GM21447 (cell line): ENCODE results near the gene TSHZ3.

Experiments
- ATAC-seq: cut with Tn5 transposase; IDR thresholded peaks from one replicate; pipeline ENCODE4 v1.9.1; 2021; ENCODE audit not compliant: unreplicated experiment

TSHZ3 gene, protein sequence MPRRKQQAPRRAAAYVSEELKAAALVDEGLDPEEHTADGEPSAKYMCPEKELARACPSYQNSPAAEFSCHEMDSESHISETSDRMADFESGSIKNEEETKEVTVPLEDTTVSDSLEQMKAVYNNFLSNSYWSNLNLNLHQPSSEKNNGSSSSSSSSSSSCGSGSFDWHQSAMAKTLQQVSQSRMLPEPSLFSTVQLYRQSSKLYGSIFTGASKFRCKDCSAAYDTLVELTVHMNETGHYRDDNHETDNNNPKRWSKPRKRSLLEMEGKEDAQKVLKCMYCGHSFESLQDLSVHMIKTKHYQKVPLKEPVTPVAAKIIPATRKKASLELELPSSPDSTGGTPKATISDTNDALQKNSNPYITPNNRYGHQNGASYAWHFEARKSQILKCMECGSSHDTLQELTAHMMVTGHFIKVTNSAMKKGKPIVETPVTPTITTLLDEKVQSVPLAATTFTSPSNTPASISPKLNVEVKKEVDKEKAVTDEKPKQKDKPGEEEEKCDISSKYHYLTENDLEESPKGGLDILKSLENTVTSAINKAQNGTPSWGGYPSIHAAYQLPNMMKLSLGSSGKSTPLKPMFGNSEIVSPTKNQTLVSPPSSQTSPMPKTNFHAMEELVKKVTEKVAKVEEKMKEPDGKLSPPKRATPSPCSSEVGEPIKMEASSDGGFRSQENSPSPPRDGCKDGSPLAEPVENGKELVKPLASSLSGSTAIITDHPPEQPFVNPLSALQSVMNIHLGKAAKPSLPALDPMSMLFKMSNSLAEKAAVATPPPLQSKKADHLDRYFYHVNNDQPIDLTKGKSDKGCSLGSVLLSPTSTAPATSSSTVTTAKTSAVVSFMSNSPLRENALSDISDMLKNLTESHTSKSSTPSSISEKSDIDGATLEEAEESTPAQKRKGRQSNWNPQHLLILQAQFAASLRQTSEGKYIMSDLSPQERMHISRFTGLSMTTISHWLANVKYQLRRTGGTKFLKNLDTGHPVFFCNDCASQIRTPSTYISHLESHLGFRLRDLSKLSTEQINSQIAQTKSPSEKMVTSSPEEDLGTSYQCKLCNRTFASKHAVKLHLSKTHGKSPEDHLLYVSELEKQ

DNA sequence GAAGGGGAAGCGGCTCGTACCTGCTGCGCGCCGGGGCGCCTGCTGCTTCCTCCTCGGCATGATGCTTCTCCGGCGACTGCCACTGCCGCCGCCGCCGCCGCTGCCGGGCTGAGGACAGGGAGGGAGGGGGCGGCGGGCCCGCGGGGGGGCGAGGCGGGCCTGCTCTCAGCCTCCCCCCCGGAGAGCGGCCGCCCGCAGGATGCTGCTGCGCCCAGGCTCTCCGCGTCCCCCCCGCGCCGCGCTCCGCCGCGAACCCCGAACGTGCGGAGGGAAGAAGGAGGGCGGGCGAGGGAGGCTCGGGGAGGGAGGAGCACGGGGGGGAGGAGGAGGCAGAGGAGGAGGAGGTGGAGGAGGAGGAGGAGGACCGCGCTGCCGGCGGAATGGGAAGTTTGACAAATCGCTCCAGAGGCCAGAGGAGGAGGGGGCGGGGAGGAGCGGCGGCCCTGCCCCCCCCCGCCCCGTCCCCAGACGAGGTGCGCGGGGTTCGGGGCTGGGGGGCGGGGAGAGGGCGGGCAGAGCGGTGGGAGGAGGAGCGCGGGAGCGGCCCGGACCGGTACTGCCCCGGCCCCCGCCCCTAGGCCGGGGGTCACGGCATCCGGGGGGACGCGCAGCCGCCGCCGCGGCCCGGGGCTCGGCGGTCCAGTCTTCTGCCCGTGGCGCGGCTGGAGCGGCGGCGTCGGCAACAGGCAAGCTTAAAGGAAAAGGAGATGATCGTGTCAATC is at the start of gene TSHZ3:
TSHZ3 (minus strand) TSS at position 277 of the 722 bp plus-strand sequence; CDS start at position 60, 217 bp downstream.
- ATAC-seq: no peak

DNA sequence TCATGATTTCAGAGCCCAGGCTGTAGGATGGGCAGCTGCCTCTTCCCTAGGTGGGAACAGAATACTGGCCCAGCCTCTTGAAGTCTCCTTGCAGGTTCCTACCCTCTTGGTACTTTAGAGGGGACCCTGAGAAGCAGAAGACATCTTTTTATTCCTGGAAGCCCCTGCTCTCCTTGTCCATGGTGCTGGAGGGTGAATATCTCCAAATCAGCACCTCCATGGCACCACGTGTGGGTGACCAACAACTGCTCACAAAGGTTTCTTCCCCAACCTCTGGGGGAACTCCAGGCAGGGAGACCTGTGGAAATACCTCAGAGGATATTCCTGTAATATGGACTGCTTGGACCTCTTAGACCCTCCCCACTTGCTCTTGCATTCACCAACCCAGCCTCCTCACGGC is 48.1 kb upstream of the TSHZ3 start:
- ATAC-seq: no peak

DNA sequence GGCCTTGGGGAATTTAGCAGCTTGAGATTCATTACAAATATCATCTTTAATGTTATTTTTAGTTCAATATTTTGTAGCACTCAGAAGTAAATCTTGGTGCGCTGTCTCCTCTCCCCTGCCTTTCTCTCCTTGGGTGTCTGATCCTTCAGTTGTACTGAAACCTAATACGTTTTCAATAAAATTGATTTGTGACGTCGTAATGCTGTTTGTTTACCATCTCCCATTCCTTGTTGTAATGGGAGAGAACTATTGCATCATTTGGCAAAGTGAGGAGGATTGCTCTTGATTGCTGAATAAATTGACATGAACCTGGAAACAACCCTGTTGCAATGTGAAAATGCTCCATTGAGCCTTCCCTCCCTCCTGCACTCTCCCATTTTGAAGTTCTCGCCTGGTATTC is 43.2 kb upstream of the TSHZ3 start:
- ATAC-seq: no peak

DNA sequence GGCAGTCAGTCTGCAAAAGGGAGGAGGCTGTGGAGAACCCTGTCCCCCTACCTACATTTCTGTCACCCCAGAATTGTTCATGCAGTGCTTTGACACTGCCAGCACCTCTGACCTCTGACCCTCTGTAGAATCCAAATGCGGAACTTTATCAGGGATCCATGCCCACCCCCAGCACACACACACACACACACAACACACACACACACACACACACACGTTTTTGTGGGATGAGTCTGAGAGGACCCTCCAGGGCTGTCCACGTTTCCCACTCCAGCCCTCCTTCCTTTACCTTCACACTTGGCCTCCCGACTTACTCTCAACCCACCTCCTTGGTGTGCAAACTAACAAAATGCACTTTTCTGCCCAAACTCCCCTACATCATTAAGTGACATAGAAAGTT is 42.3 kb upstream of the TSHZ3 start:
- ATAC-seq: no peak

DNA sequence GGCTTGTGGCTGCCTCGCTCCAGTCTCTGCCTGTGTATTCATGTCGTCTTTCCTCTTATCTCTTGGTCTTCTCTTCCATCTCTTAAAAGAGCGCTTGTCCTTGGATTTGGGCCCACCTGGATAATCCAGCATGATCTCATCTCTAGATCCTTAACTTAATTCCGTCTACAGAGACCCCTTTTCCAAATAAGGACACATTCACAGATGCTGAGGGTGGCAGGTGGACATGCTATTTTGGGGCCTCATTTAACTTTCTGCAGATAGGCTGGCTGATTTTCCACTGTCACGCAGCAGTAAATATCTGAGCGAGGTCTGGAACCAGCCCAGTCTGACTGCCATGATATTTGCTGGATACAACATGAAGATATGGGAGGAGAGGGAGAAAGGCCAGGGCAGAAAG is 41.5 kb upstream of the TSHZ3 start:
- no peak for ATAC-seq

DNA sequence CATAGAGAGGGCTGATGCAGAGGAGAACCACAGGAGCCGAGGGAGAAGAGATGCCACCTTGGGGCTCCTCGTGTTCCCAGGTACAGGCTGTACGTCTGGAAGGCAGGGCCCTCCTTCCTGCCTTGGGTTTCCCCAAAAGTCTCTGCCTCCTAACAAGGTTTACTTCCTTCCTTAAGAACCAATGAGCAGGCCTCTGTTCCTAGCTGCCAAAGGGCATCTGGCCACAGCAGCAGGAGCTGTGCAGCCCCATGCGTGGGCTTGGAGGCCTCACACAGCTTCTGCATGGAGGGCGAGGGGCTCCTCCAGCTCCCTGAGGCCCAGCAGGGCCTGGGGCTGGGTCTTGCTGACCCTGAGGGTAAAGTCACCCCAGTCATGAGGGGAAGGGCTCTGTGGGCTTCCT is 40.6 kb upstream of the TSHZ3 start:
- ATAC-seq: no peak

DNA sequence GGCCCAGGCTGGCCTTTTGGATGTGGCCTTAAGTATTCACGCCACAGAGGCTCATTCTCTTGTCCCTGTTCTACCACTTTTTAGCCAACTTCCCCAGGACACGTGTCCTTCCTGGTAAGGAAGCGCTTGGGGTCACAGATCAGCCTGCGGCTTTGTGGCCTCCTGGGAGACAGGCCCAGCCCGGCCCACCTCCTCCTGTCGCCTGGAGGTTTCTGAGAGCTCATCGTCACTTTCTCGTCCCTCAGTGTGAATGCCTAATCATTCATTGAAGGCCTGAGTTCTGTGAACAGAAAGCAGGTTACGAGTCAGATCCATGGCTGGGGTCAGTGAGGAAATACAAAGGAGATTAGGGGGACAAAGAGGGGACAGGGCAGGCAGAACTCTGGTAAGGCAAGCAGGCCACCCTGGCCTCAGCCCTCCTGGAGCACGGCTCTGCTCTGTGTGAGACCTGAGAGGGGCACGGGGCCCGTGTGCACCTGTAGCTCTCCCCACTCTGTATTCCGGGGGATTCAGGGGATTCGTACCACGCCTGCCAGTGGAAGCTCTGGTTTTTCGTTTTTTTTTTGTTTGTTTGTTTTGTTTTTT is 38.6 kb upstream of the TSHZ3 start:
- ATAC-seq: no peak

DNA sequence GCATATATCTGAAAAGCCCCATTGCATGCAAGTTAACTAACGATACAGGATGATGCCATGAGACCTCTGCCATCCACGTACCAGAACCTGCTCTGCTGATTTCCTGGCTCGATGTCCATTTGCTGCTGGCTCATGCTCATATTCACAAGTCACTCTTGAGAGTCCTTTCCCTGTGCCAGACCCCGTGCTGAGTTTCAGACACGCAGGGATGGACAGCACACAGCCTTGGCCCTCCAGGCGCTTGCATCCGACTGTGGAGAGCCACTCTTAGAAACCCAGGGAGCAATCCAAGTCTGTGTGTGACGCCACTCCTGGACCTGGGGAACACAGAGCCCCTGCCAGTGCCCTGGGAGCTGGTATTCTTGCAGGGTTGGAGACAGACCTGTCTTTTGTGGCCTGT is 37.6 kb upstream of the TSHZ3 start:
- no peak for ATAC-seq

DNA sequence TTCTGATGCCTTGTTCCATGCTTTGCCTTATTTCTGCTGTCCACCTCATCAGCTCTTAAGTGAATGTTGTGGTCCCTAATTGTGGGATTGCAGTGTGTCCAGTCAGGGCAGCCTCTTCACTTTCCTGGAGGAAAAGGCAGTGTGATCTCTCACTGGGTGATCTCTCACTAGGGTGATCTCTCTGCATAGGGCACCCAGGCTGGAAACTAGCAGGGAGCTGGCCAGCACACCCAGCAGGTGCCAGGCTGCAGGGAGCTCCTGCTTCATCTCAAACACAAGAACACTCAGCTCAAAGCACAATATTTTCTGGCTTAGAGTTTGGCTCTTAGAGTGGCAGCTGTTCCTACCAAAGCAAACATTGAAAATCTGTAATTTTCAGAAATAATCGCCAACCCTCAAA is 36.5 kb upstream of the TSHZ3 start:
- ATAC-seq: no peak

DNA sequence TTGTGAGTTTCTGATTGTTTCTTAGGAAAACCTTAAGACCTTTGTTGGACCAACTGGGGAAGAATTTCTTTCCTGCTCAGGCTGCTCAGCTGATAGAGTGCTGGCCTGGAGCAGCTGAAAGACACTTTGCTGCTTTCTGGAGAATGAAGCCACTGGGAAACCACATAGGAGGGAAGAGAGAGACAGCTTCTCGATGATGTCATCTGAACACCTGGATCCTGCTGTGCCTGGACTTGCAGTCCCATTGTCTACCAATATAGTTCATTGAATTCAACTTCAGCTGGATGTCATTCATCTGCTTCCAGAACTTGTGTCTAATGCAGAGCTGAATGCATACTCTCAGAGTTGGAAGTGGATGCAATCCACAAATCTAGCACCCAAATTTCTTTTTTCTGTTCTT is 34.3 kb upstream of the TSHZ3 start:
- ATAC-seq: no peak

DNA sequence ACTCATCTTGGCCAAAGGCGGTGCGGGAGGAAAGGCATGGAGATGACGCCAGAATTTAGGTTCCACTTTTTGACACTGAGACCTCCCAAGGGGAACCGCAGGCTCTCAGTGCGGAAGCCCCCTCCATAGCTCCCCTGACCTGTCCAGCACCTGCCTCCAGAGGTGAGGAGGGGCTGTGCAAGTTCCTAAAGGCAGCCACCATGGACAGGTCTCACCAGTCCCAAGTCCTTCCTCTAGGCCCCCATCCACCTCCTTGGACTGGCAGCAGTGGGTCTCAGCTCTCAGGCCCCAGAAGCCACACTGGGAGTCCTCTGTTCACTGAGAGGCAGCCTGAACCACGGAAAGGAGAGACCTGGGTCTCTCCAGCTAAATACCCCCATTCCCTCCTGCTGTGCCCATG is 31.6 kb upstream of the TSHZ3 start:
- no peak for ATAC-seq

DNA sequence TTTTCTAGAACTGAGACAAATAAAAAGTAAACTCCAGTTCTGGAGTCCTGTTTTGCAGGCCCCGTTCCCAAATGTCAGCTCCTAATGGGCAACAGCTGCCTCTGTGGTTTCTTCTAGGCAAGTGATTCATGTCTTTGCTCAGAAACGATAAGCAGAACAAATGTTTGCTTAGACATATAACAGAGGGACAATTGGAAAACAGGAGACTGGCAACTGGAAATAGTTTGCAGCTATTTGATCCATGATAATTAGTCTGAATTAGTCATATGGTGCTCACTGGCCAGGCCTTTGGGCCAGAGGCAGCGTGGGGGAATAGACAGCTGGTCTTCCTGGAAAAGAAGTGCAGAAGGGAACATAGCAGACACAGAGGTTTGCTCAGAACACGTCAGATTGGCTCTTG is 29.2 kb upstream of the TSHZ3 start:
- no peak for ATAC-seq

DNA sequence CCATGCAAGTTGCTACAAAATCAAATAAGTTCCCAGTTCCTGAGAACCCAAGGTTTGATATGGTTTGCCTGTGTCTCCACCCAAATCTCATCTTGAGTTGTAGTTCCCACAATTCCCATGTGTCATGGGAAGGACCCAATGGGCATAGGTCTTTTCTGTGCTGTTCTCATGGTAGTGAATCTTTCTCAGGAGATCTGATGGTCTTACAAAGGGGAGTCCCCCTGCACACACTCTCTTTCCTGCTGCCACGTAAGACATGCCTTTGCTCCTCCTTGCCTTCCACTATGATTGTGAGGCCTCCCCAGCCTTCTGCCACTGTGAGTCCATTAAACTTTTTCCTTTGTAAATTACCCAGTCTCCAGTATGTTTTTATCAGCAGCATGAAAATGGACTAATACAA is 28.5 kb upstream of the TSHZ3 start:
- ATAC-seq: no peak

DNA sequence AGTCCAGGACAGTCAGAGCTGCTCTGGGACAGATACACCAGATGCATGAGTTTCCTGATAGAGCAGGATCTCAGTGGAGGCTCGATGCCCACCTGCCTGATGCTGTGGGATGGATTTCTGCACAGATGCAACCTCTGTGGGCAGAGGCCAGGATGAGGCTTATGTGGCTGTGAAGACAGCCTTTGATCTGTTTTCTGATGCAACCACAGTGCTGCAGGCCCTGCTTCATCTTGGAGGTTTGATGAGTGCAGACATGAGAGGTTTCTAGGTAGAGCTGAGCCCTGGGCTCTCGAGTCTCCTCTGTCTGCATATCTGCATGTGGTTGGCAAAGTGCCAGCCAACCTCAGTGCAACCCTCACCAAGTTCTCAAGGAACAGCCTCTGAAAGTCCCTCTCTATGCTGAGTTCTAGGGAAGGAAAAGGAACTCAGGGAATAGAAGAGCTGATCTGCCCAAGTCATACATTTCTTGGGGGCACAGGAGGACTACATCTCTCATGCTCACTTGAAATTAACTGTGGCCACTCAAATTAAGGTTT is 23.1 kb upstream of the TSHZ3 start:
- ATAC-seq: no peak

DNA sequence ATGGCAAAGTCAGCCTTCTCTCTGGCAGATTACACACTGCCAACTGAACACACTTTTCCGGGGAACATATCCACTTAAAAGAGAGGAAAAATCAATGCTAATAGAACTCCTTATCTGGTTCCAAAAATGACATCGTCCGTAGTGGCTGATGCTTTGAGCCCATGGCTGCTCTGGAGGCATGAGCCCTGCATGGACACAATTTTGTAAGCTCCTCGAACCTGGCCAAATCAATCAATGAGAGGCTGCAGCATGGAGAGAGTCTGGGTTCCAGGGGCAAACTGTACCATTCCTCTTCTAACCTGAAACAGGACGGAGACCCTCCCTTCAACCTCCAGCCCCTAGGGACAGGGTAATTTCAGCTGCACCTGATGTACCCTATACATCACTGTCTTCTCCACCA is 21.0 kb upstream of the TSHZ3 start:
- ATAC-seq: no peak

DNA sequence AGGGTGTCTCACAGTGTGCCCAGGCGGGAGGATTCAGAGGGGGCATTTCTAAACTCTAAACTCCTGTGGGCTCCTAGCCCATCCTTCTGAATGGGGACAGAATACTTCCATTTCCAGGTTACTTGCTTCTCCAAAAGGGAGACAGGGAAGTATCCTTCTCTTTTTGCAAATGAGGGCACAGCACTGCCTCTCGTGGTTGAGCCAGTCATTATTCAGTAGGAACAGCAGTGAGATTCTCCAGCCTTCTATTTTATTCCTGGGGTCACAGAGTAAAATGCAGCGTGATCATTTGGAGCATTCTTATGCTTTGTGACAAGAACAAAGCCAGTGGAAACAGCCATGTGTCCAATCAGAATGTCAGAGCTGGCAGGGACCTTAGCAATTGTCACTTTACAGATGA is 15.7 kb upstream of the TSHZ3 start:
- ATAC-seq: no peak

DNA sequence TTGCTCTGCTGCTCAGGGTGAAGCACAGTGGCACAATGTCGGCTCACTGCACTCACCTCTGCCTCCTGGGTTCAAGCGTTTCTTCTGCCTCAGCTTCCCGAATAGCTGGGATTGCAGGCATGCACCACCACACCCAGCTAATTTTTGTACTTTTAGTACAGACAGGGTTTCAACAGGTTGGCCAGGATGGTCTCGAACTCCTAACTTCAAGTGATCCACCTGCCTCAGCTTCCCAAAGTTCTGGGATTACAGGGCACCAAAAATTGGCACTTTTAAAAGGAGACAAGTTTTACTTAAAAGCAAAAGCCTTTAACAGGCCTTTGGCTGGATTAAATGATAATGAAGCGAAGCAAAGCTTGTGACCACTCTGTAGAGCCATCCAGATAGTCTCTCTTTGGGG is 12.5 kb upstream of the TSHZ3 start:
- no peak for ATAC-seq

DNA sequence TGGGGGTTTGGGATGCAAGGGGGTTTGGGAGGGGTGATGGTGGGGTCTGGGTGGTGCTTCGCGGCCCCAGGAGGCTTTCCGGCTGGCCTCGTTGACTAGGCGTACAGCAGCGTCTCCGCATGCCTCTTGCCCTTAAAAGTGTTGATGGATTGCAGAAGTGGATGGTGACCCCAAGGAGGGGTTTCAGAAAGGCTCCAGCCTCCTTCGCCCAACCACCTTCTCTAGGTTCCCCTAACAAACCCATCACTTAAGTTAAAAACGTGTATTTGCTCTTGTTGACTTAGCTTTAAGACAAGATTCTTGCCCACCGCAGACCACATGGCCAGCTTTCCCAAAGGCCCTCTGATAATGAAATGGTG is 8.1 kb upstream of the TSHZ3 start:
- ATAC-seq: no peak

DNA sequence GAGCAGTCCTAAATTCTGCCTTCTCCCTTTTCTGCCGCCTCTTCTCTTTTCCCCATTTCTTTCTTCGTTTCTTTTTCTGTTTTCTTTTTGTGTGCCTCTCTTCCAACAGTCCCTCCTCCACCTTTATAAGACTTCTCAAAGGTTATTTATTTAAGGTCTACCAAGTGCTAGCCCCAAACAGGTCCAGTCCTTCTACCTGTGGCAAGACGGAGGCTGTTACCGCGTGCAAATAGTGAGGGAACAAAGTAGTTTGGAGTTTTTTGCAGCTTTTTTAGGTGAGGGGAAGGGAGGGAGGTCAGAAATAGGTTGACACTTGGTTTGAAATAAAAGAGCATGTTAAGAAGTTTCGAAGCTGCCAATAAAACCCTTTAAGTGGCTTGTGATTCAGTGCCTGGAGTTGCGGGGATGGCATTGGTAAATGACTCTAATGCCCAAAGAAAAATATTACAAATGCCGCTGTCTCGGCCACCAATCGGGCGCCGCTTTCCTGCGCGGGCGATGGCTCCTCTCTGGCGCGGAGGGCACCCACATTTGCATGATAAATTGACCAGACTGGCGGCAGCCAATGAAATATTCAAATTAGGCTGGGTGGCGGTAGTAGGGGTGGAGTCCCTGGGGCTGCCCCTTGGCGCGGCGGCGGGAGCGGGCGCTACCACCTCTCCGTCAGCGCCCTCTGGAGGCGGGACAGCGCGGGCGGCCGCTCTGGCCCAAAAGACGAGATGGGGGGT is 7.5 kb upstream of the TSHZ3 start:
- no peak for ATAC-seq

DNA sequence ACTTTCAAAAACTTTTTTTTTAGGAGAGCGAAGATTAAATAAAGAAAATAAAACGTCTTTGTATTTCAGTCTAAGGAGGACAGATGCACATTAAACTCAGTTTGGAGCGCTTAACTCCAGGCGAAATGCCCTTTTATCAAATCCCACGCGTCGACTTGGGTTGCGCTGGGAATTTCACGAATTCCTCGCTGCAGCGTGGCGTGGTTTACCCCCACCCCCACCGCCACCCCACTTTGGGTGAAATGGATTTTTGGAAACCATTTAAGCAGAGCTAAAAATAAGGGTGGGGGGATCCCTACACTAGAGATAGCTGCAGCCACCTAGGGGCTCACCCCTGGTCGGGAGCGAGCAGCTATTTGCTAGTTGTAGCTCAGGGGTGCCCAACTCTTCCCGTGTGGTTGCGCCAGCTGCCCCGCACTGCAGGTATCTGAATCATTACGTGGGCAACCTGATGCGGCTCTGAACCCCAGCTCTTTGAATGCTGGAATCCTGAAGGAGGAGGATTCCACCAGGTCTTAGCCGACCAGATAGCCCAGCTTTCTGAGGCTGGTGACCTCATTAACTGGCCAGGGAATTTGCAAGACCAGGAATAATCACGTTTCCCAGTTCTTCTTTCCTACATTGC is 6.5 kb upstream of the TSHZ3 start:
- no peak for ATAC-seq
